HG03064 (cell line): ENCODE measurements around the gene IQGAP1.

Experiments
- ATAC-seq: cut with Tn5 transposase; IDR thresholded peaks from one replicate; pipeline ENCODE4 v1.9.1; 2021; ENCODE audit warnings: low read depth; ENCODE audit not compliant: unreplicated experiment

IQGAP1 gene

DNA sequence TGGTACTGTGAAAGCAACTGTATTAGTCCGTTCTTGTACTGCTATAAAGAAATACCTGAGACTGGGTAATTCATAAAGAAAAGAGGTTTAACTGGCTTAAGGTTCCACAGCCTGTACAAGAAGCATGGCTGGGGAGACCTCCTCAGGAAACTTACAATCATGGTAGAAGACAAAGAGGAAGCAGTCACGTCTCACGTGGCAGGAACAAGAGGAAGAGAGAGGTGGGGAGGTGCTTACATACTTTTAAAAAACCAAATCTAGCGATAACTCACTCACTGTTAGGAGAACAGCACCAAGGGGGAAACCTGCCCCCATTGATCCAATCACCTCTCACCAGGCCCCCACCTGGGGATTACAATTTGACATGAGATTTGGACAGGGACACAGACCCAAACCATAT is 48.9 kb downstream of the IQGAP1 start:
- ATAC-seq = no peak

DNA sequence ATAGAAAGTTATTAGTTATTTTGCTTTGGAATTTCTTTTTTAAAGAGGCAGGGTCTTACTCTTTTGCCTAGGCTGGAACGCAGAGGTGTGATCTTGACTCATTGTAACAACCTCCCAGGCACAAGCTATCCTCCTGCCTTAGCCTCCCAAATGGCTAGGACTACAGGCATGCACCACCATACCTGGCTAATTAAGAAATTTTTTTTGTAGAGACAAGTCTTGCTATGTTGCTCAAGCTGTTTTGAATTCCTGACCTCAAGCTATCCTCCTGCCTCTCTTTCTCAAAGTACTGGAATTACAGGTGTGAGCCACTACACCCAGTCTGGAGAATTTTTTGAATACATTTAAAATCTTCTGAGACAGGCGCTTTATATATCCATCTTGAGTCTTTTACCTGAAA is 49.5 kb downstream of the IQGAP1 start:
- ATAC-seq = no peak

DNA sequence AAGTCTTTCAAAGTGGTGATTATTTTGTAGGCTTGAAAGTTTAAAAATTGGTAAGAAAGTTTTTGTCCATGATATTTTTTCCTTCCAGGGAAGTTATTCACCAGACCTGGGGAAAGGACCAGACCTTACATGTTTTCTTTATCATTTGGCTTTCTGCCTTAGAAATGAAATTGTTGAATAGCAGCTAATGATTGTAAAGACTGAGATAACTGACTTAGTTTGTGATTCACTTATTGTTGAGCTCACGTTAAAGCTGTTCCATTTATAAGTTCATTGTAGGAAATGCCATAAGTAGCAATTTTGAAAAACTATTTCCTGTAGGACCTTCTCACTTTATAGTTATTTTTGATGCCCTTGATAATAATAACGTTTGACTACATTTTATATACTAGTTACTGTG is 51.9 kb downstream of the IQGAP1 start:
- ATAC-seq = no peak

GRCh38 chr15:90441027-90441426 is 53.0 kb downstream of the IQGAP1 start:
- ATAC-seq = no peak

GRCh38 chr15:90442423-90442822 is 54.4 kb downstream of the IQGAP1 start:
- no peak for ATAC-seq

DNA sequence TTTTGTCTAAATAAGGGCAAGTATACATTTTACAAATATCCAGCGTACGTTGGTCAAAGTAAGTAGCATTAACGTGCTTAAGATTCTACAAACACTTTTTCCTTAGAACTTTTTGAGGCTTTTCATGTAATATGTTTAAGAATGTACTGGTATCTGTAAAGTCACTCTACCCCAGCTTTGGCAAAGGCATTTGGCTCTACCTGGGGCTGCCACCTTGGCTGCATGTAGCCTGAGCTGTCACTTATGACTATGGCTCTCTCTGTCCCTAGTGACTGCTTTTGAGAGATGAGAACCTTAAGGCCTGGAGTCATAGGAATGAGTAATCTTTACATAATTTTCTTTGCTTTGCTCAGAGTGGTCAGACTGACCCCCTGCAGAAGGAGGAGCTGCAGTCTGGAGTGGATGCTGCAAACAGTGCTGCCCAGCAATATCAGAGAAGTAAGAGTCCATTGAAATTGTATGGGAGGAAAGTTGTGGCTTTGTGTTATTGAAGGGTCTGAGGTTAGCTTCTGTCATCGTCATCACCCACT is 61.2 kb downstream of the IQGAP1 start:
- ATAC-seq = no peak

DNA sequence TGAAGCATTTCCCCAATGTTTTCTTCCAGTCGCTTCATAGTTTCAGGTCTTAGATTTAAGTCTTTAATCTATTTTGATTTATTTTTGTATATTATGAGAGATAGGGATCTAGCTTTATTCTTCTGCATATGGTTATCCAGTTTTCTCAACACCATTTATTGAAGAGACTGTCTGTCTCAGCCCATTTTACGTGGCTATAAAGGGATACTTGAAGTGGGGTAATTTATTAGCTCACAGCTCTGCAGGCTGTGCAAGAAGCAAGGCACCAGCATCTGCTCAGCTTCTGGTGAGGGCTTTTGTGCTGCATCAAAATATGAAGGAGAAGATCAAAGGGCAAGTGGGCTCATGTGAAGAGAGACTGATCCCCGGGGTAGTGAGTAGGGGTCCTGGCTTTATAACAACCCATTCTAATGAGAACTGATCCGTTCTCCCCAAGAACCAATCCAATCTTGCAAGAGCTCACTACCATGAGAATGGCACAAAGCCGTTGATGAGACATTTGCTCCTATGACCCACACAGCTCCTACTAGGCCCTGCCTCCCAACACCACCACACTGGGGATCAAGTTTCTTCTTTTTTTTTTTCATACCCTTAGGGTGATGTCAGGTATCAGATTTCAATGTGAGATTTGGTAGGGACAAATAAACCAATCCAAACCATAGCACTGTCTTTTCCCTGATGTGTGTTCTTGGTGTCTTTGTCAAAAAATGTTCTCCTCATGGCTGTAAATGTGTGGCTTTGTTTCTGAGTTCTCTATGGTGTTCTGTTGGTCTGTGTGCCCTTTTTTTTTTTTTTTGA is 63.2 kb downstream of the IQGAP1 start:
- no peak for ATAC-seq

- no peak for ATAC-seq
These were observed 68.2 kb downstream of the IQGAP1 start for GRCh38 chr15:90456236-90456635.

GRCh38 chr15:90458061-90458460 is 70.0 kb downstream of the IQGAP1 start:
- no peak for ATAC-seq

GRCh38 chr15:90459368-90459767 is 71.3 kb downstream of the IQGAP1 start:
- ATAC-seq = no peak

- ATAC-seq = no peak
These were observed 72.2 kb downstream of the IQGAP1 start for GRCh38 chr15:90460142-90460824.

- ATAC-seq = no peak
These were observed 75.3 kb downstream of the IQGAP1 start for GRCh38 chr15:90463381-90463780.

- ATAC-seq = no peak
These were observed 77.3 kb downstream of the IQGAP1 start for GRCh38 chr15:90465140-90465929.

- ATAC-seq = no peak
These were observed 78.0 kb downstream of the IQGAP1 start for GRCh38 chr15:90465930-90466567.

DNA sequence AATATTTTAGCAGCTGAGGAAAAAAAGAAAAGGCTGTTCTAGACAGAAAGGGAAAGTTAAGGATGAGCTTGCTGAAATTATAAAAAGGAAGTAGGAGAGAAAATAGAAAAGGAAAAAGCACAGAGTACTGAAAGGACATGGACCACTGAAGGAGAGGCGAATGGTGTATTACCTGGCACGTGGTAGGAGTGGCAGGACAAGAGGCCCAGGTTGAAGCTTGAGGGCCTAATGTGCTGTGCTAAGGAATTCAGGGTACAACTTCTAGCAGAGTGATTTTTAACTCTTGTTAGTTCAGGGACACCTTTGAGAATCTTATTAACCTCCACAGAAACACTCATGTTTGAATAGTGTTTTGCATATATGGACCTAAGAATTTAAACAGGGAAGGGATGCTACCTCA is 81.7 kb downstream of the IQGAP1 start:
- no peak for ATAC-seq

- no peak for ATAC-seq
These were observed 82.4 kb downstream of the IQGAP1 start for GRCh38 chr15:90470453-90470852.

GRCh38 chr15:90471126-90471525 is 83.1 kb downstream of the IQGAP1 start:
- ATAC-seq = no peak

DNA sequence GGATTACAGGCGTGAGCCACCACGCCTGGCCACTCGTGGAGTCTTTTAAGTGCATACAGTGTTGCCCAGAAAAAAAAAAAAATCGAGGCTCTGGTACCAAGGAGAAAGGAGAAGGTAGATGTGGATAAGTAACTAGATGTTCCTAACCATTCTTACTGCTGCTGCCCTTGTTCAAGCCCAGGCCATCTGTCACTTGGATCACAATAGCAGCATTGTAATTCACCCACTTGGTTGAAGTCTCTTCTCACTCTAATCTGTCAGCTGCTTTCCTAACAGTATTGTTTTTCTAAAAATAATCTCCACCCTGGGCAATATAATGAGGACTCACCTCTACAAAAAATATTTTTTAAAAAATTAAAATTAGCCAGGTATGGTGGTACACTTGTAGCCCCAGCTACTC is 83.7 kb downstream of the IQGAP1 start:
- ATAC-seq = no peak

- ATAC-seq = no peak
These were observed 90.9 kb downstream of the IQGAP1 start for GRCh38 chr15:90478846-90479481.

GRCh38 chr15:90479656-90480055 is 91.6 kb downstream of the IQGAP1 start:
- no peak for ATAC-seq
